OCI-LY3 (cell line): ENCODE results near the gene RUNX2.

Experiments
- CTCF ChIP-seq: fragments of 200-600, 300-600 bp; sonication (generic); IDR thresholded peaks from 2 replicates; pipeline ENCODE4 v1.5.1; 2014; ENCODE audit warnings: antibody characterized with exemption, low read length, low read depth
- EZH2phosphoT487 ChIP-seq: fragments of 200-600 bp; shearing (Covaris generic); IDR thresholded peaks from 2 replicates; pipeline ENCODE4 v1.6.1; 2018; ENCODE audit warnings: antibody characterized with exemption, mixed run types, low read depth

- no peak for TF ChIP-seq CTCF
- TF ChIP-seq EZH2phosphoT487 = no peak
Measured at GRCh38 chr6:45426251-45426650, 98.1 kb downstream of the RUNX2 start.
